ENCODE data around the gene APIP. TPM values are rescaled to one million over a fixed set of nuclear protein-coding genes. Genes with fewer than 3 reads are reported as not detected.

The APIP gene
- total and polyA plus RNA-seq, 2 of the 8 experiments (the other 6 are each of a cell fraction or from before 2014, with no cell fraction given) = 10.4 to 25.7 TPM

- Histone ChIP-seq H3K14ac (ENCODE audit: insufficient read length) (no peak overlapping the region), H3K27me3 (replicated peaks in 1 of 4; ENCODE audit: control insufficient read depth in 3 of 4, extremely low read depth in 1 of 4, insufficient read depth in 3 of 4, low read length in 3 of 4) (no peaks in the 10 kb centered on the region), H3K79me1 (ENCODE audit: low read depth, low read length) (peaks cover 2% of the 10 kb centered on the region; the same call in 1 of the 2 replicates), H2BK15ac (ENCODE audit: low read length) (no peak overlapping the region), H2BK120ac (replicated peaks; ENCODE audit: low read depth, low read length) (no peak overlapping the region), H3K18ac (ENCODE audit: extremely low read depth, low read length) (no peak overlapping the region), H3K23ac (ENCODE audit: insufficient read length) (no peak overlapping the region), H3K9me3 (ENCODE audit: insufficient read depth in 2 of 2, low read depth in 1 of 2, low read length in 1 of 2) (no peaks in the 10 kb centered on the region), H2BK20ac (ENCODE audit: low read length) (no peak overlapping the region), H2BK5ac (ENCODE audit: low read depth, low read length) (no peak overlapping the region), H4K5ac (ENCODE audit: insufficient read length, low read depth, low read length) (no peak overlapping the region), H3K4me2 (ENCODE audit: insufficient read depth in 1 of 2, low read depth in 2 of 2, low read length in 2 of 2) (no peak overlapping the region), H3K56ac (replicated peaks; ENCODE audit: insufficient read length, low read depth, low read length) (no peak overlapping the region), H3K79me2 (ENCODE audit: control insufficient read depth in 1 of 2, insufficient read depth in 2 of 2, low read length in 2 of 2) (peaks cover 7 to 87% of the 10 kb centered on the region in 2 experiments; a peak in 3 of 4 replicates), H2AK5ac (ENCODE audit: low read depth, low read length) (no peak overlapping the region), H4K8ac (ENCODE audit: extremely low read depth, insufficient read depth, low read length) (no peak overlapping the region), H3K4ac (replicated peaks; ENCODE audit: insufficient read length, low read depth, low read length) (no peak overlapping the region), H2BK12ac (ENCODE audit: low read depth, low read length) (no peak overlapping the region), H3K9ac (replicated peaks in 1 of 4; ENCODE audit: extremely low read depth in 1 of 4, low read depth in 3 of 4, low read length in 3 of 4) (no peak overlapping the region), H4K20me1 (replicated peaks in 1 of 2; ENCODE audit: control insufficient read depth in 1 of 2, insufficient read depth in 2 of 2, low read length in 2 of 2) (peaks cover 2% of the 10 kb centered on the region in 2 experiments), H2AFZ (ENCODE audit: low read length) (no peak overlapping the region), H4K91ac (replicated peaks; ENCODE audit: insufficient read length, low read length) (no peak overlapping the region), H3K23me2 (ENCODE audit: low read depth, low read length) (no peaks in the 10 kb centered on the region), H3K27ac (ENCODE audit: low read depth, low read length) (no peak overlapping the region), H3K36me3 (ENCODE audit: control insufficient read depth in 2 of 4, insufficient read depth in 4 of 4, low read length in 3 of 4) (peaks cover 0 to 2% (median 0%) of the 10 kb centered on the region in 4 experiments; a peak in 1 of 8 replicates), H3K4me1 (replicated peaks in 1 of 4; ENCODE audit: control insufficient read depth in 3 of 4, insufficient read depth in 4 of 4, low read length in 3 of 4) (peaks cover 0 to 2% (median 0%) of the 10 kb centered on the region in 4 experiments; a peak in 2 of 7 replicates), H3K4me3 (ENCODE audit: extremely low read depth in 1 of 4, insufficient read depth in 2 of 4, low read depth in 3 of 4, low read length in 4 of 4) (no peak overlapping the region)
- WGBS, 2 experiments (ENCODE audit: extremely low coverage in 1 of 2, insufficient coverage in 1 of 2, insufficient read length in 1 of 2, insufficient replicate concordance in 2 of 2, low coverage in 1 of 2, low lambda C conversion rate in 2 of 2, missing lambda C conversion rate in 1 of 2) = 93% methylated on average over 4 of the region's 4 CpGs; no CpG with 5 or more reads in 1 of the 2 experiments
- FAIRE-seq = no peak
- no peak for TF ChIP-seq SRF (IDR thresholded peaks at IDR 0.05; ENCODE audit: low read depth, low read length)
- no peak for TF ChIP-seq CREB1 (IDR thresholded peaks at IDR 0.05)
- no peak for TF ChIP-seq TAF7 (optimal IDR thresholded peaks at IDR 0.05; ENCODE audit: borderline replicate concordance, low read depth, low read length)
- TF ChIP-seq JUN (IDR thresholded peaks at IDR 0.05; ENCODE audit: low read depth, low read length) = no peak
- no peak for TF ChIP-seq CBX5 (IDR thresholded peaks at IDR 0.05; ENCODE audit: low read depth, low read length)
- no peak for TF ChIP-seq CTBP2 (IDR thresholded peaks at IDR 0.05; ENCODE audit: borderline replicate concordance, insufficient read depth, insufficient read length, low read length)
- ChIA-PET POLR2A (ENCODE audit: partially characterized antibody) (interaction anchor here (0.6 kb wide), 1 partner anchor 1190 kb away, joined by 3 read pairs; no protein-coding TSS in a partner anchor), CTCF (ENCODE audit: partially characterized antibody) (interaction anchor here (1.1 kb wide), 1 partner anchor 470 kb away, joined by 5 read pairs; no protein-coding TSS in a partner anchor)
- no peak for DNase-seq (ENCODE audit: low read depth in 1 of 2, low spot score in 2 of 2)
These were observed 5.0 kb upstream of the APIP start for GRCh38 chr11:34921156-34921555.
